ENCODE results near the gene TCF7L2. TPM values are rescaled to one million over a fixed set of nuclear protein-coding genes. Genes with fewer than 3 reads are reported as not detected.

The TCF7L2 gene
- polyA plus RNA-seq, 1 donor from 2014 or later, result 1.7 TPM

GRCh38 chr10:113125612-113126011, 175.6 kb downstream of the TCF7L2 start:
- H3K9me3 ChIP-seq (ENCODE audit: low read length), result no peaks in the 10 kb centered on the region
- H3K27ac ChIP-seq (ENCODE audit: low read length), result no peak overlapping the region
- H3K9ac ChIP-seq (ENCODE audit: low read length), result no peak overlapping the region
- H3K9me2 ChIP-seq (ENCODE audit: insufficient read depth, low read length), result no peaks in the 10 kb centered on the region
- no peaks in the 10 kb centered on the region for H3K36me3 ChIP-seq (ENCODE audit: insufficient read depth, low read length)
- H3K4me2 ChIP-seq (ENCODE audit: low read length), result no peak overlapping the region
- no peaks in the 10 kb centered on the region for H4K20me1 ChIP-seq (ENCODE audit: insufficient read depth)
- peaks cover 13% of the 10 kb centered on the region for H3K79me2 ChIP-seq (replicated peaks; ENCODE audit: insufficient read depth, low read length)
- TF ChIP-seq TAF1 (IDR thresholded peaks at IDR 0.05; ENCODE audit: low read depth), result no peak
- no peak overlapping the region for H2AFZ ChIP-seq (ENCODE audit: low read depth, low read length)
- no peaks in the 10 kb centered on the region for H3F3A ChIP-seq (ENCODE audit: insufficient read depth, low read length, poor library complexity, severe bottlenecking)
- no peak overlapping the region for H3K4me3 ChIP-seq (ENCODE audit: low read length)
- H3K27me3 ChIP-seq (ENCODE audit: insufficient read depth, low read depth, low read length), result peaks cover 40% of the 10 kb centered on the region

- Histone ChIP-seq H3K9me2 (ENCODE audit: insufficient read depth, low read length) (no peaks in the 10 kb centered on the region), H3K27me3 (ENCODE audit: insufficient read depth, low read depth, low read length) (peaks cover 40% of the 10 kb centered on the region), H2AFZ (ENCODE audit: low read depth, low read length) (no peak overlapping the region), H4K20me1 (ENCODE audit: insufficient read depth) (no peaks in the 10 kb centered on the region), H3K9ac (ENCODE audit: low read length) (no peak overlapping the region), H3K27ac (ENCODE audit: low read length) (no peak overlapping the region), H3K36me3 (ENCODE audit: insufficient read depth, low read length) (no peaks in the 10 kb centered on the region), H3K9me3 (ENCODE audit: low read length) (no peaks in the 10 kb centered on the region), H3K4me3 (ENCODE audit: low read length) (peak overlapping the region; percentile 61), H3K4me2 (ENCODE audit: low read length) (peak overlapping the region; percentile 72), H3F3A (ENCODE audit: insufficient read depth, low read length, poor library complexity, severe bottlenecking) (no peaks in the 10 kb centered on the region), H3K79me2 (replicated peaks; ENCODE audit: insufficient read depth, low read length) (peaks cover 13% of the 10 kb centered on the region)
- peak; percentile 81 for TF ChIP-seq SMC3 (conservative IDR thresholded peaks at IDR 0.05; ENCODE audit: poor library complexity)
- TF ChIP-seq CTCF (IDR thresholded peaks at IDR 0.05; ENCODE audit: poor library complexity, severe bottlenecking), result peak; percentile 78
- peak; percentile 66 for TF ChIP-seq MXI1 (conservative IDR thresholded peaks at IDR 0.05; ENCODE audit: poor library complexity, severe bottlenecking)
- TF ChIP-seq RAD21 (conservative IDR thresholded peaks at IDR 0.05), result peak; percentile 82
- TF ChIP-seq POLR2AphosphoS5 (IDR thresholded peaks at IDR 0.05), result no peak
Measured at GRCh38 chr10:113126229-113127201, 176.5 kb downstream of the TCF7L2 start.

DNA sequence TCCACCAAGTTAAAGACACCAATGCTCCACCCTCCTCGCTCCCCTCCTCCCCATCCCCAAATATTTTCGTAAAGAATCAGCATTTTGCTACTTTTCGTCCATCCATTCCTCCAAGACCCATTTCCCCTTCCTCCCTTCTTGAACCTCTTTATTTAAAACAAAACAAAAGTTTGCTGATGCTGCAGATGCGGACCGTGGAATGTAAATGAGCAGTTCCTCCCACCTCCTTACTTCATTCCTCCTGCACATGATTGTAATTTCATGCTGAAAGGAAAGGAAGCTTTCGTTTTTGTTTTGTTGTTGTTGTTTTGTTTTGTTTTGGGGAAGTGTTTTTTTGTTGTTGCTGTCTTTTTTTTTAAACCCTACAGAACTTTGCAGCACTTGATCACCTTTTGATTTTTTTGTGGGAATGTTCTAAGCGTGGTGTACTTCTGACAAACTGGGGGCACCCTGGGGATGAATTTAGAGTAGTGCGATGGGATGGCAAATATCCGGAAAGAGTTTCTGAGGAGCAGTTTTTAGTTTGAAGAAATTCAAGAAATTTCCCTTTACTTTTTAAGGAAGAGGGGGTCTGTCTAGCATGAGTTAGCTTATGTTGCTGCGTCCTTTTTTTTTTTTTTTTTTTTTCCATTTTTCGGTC, 177.3 kb downstream of the TCF7L2 start:
- H3K79me2 ChIP-seq (replicated peaks; ENCODE audit: insufficient read depth, low read length), result peaks cover 15% of the 10 kb centered on the region

More for the DNA sequence above, 177.3 kb downstream of the TCF7L2 start:
- H3F3A ChIP-seq (ENCODE audit: insufficient read depth, low read length, poor library complexity, severe bottlenecking), result no peaks in the 10 kb centered on the region
- peak overlapping the region; percentile 34 for H3K4me3 ChIP-seq (ENCODE audit: low read length)
- H3K9me2 ChIP-seq (ENCODE audit: insufficient read depth, low read length), result no peaks in the 10 kb centered on the region
- no peaks in the 10 kb centered on the region for H4K20me1 ChIP-seq (ENCODE audit: insufficient read depth)
- no peak overlapping the region for H3K9ac ChIP-seq (ENCODE audit: low read length)
- H2AFZ ChIP-seq (ENCODE audit: low read depth, low read length), result no peak overlapping the region
- H3K9me3 ChIP-seq (ENCODE audit: low read length), result no peaks in the 10 kb centered on the region
- TF ChIP-seq CTCF (IDR thresholded peaks at IDR 0.05; ENCODE audit: poor library complexity, severe bottlenecking) (no peak), SMC3 (conservative IDR thresholded peaks at IDR 0.05; ENCODE audit: poor library complexity) (no peak), MXI1 (conservative IDR thresholded peaks at IDR 0.05; ENCODE audit: poor library complexity, severe bottlenecking) (no peak), RAD21 (conservative IDR thresholded peaks at IDR 0.05) (no peak), TAF1 (IDR thresholded peaks at IDR 0.05; ENCODE audit: low read depth) (no peak), POLR2AphosphoS5 (IDR thresholded peaks at IDR 0.05) (peak; percentile 14)
- TF ChIP-seq, protein P1, sequence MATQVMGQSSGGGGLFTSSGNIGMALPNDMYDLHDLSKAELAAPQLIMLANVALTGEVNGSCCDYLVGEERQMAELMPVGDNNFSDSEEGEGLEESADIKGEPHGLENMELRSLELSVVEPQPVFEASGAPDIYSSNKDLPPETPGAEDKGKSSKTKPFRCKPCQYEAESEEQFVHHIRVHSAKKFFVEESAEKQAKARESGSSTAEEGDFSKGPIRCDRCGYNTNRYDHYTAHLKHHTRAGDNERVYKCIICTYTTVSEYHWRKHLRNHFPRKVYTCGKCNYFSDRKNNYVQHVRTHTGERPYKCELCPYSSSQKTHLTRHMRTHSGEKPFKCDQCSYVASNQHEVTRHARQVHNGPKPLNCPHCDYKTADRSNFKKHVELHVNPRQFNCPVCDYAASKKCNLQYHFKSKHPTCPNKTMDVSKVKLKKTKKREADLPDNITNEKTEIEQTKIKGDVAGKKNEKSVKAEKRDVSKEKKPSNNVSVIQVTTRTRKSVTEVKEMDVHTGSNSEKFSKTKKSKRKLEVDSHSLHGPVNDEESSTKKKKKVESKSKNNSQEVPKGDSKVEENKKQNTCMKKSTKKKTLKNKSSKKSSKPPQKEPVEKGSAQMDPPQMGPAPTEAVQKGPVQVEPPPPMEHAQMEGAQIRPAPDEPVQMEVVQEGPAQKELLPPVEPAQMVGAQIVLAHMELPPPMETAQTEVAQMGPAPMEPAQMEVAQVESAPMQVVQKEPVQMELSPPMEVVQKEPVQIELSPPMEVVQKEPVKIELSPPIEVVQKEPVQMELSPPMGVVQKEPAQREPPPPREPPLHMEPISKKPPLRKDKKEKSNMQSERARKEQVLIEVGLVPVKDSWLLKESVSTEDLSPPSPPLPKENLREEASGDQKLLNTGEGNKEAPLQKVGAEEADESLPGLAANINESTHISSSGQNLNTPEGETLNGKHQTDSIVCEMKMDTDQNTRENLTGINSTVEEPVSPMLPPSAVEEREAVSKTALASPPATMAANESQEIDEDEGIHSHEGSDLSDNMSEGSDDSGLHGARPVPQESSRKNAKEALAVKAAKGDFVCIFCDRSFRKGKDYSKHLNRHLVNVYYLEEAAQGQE (IDR thresholded peaks at IDR 0.05; ENCODE audit: borderline replicate concordance), result no peak
- H3K27ac ChIP-seq (ENCODE audit: low read length), result no peak overlapping the region
- peaks cover 40% of the 10 kb centered on the region for H3K27me3 ChIP-seq (ENCODE audit: insufficient read depth, low read depth, low read length)
- H3K36me3 ChIP-seq (ENCODE audit: insufficient read depth, low read length), result no peaks in the 10 kb centered on the region
- no peak overlapping the region for H3K4me2 ChIP-seq (ENCODE audit: low read length)
